ENCODE measurements around the gene ATP5F1D. TPM values are rescaled to one million over a fixed set of nuclear protein-coding genes. Genes with fewer than 3 reads are reported as not detected.

The ATP5F1D gene
- total RNA-seq, 1 donor from 2014 or later: 16.8 TPM

GRCh38 chr19:1232652-1233072 lies 8.9 kb upstream of the ATP5F1D start:
- DNase-seq (ENCODE audit: low read depth in 2 of 2): peak; percentile 64 to 74

DNA sequence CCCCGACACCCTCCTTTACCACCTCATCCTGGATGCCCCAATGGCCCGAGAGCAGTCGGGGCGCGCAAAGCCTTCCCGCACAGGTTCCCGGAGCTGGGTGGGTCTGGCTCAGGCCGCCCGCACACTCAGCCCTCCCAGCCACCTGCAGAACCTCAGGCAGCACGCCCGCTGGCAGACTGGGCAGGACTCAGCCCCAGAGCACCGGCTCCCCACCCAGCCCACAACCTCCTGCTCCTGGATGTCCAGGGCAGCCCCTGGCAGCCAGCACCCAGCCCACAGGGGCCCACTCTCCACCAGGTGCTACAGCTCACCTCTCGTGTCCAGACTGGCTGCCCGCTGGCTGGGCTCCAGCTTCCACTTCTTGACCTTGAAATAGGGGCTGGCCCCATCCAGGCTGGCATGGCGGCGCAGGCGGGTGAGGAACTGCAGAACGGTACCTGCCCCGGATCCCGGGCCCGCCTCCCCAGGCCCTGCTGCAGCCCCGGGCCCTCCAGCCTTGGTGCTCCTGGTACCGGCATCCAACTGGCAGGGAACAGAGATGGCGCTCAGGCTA lies 8.4 kb upstream of the ATP5F1D start:
- DNase-seq (ENCODE audit: low read depth in 2 of 2): no peak

- DNase-seq (ENCODE audit: low read depth in 2 of 2): no peak
These were observed 7.2 kb upstream of the ATP5F1D start for GRCh38 chr19:1234051-1234954.

DNA sequence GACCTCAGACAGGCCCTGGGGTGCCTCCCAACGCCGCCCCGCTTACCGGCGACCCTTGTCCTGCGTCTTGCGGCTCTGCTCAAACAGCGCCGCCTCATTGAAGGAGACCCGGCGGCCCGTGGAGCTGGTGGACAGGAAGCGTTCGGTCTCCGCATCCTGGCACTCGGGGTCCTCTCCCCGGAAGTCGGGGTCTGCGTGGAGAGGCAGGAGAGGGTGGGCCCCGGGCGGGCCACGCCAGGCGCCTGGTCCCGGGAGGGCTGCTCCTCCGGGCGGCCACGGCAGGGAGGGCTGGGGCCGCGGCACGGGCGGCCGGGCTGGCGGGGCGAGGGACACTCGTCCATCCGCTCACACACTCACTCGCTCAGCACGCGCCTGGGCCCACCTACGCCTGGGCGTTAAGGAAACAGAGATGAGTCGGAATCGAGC lies 6.6 kb upstream of the ATP5F1D start:
- DNase-seq (ENCODE audit: low read depth in 2 of 2): no peak

DNA sequence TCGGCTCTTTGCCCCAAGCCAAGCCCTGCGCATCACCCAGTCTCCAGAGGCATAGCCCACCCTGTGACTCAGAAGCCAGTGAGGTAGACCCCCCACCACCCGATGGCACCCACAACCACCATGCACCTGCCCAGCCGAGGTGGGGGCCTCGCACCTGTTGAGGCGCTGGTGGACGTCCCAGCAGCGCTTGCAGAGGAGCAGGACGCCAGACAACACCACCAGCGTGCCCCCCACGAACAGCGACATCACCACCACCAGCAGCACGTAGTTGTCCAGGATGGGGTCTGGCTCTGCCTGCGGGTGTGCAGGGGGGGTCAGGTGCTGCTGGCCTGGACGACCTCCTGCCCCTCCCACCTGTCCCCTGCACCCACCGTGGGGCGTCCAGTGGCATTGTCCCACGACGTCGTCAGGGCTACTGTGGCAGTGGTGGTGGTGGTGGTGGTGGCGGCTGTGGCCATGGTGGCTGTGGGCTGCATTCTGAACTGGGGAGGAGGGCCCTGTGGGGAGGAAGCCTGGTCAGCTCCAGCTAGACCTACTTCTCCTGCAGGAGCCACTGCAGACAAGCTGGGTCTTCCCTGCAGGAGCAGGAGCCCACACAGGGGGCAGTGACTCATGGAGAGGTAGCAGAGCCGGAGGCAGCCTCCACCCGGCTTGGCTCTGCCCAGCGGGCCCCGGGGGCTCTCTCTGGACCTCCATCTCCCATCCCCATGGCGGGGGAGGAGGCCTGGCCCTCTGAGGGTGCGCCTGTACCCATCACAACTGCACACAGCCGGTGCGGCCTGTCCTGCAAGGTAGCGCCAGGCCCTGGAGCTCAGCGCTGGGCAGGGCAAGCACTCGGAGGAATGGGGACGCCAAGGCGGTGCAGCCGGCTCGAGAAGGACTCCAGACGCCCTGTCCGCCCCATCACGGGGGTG lies 5.7 kb upstream of the ATP5F1D start:
- no peak for DNase-seq (ENCODE audit: low read depth in 2 of 2)

DNA sequence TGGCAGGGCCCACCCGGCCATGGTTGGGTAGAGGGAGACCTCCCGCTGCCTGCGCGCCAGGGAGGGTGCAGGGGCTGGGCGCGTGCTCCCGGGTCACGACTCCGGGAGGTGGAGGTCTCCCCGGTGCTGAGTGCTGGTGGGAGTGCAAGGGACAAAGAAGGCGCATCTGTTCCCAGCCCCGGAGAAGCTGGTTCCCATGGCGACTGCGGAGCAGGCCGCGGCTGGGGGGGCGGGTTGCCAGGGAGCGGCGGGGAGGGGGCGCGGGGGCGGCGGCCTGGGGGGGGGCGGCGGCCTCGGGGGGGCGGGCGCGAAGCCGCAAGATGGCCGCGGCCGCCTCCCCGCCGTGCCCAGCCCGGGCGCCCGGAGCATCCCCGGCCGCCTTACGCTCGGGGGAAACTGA lies 5.0 kb upstream of the ATP5F1D start:
- no peak for DNase-seq (ENCODE audit: low read depth in 2 of 2)

DNA sequence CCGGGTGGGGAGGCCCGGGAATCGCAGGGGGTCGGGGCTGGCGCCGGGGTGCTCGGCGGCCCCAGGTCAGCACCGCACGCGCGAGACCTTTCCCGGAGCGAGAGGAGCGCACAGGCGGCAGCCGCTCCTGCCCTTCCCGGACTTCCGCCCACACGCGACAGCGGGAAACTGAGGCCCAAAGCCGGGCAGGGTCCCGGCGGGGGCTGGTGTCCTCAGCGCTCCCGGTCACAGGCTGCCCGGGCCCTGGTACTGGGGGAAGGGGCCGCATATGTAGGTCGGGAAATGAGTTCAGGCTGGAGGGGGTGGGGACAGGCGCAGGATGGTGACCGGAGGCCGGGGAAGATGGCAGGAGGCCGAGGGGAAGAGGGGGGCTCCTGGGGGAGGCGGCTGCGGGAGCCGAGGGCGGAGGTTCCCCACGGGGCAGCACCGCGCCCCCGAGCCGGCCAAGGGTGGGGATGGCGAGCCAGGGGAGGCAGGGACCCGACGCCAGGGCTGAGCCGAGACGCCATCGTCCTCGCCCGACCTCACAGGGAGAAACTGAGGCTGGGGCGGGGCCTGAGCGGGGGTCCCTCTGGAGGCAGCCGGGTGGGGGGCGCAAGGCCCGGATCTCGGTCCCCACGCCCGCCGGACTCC lies 4.4 kb upstream of the ATP5F1D start:
- DNase-seq (ENCODE audit: low read depth in 2 of 2): peak in 1 of 2 donors; percentile 39

- peak in 1 of 2 donors; percentile 41 for DNase-seq (ENCODE audit: low read depth in 2 of 2)
These were observed 3.7 kb upstream of the ATP5F1D start, which contains the start of gene CBARP for GRCh38 chr19:1237754-1238368. CBARP (minus strand) TSS chr19:1238005; CDS start chr19:1236100, 1,905 bp downstream.

DNA sequence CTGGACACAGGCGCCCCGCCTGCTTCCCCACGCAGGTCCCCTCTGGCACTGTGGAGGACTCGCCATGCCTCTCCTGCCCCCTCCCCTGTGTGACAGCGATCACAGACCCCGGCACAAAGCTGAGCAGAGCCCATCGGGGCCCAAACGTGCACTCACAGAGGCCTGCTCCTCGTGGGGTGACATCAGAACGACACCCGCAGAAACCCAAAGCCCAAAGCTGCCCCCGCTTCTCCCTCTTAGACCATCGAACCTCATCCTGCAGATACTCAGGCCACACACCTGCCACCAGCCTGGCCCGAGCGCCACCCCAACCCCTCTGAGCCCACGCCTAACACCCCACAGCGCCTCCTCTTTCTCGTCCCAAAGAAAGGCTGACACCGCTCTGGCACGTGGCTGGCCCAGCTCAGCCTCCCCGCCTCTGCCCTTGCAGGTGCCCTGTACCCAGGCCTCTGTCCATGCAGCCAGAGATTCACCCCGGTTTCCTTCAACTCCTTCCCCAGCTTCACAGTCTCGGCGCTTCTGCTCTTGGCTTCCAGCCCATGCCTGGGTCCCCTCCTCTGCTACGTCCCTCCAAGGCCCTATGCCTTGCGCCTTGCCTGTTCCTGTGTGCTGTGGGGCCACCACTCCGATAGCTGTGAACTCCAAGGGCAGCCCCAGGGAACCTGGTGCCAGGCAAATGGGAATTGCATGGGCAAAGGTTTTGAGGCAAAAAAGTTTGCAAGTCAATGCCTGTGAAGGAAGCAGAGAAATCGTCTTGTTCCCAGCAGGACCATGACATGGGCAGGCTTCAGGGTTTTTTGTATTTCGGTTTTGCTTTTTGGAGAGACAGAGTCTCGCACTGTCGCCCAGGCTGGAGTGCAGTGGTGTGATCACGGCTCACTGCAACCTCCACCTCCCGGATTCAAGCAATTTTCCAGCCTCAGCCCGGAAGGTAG lies 2.9 kb upstream of the ATP5F1D start:
- DNase-seq (ENCODE audit: low read depth in 2 of 2): no peak

DNA sequence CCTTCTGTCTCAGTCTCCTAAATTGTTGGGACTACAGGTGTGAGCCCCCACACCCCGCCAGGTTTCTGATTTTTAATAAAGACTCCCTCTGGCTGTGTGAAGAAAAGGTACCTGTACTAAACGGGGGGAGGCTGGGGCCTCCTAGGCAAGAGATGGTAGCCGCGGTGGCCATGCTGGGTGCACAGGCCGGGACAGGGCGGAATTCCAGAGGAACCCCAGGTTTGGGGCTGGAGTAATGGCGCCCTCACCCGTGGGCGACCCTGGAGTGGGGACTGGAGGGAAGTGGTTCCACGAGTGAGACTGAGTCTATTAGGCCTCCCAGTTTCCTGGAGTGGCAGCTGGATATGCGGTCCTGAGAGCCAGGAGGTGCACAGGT lies 2.1 kb upstream of the ATP5F1D start:
- DNase-seq (ENCODE audit: low read depth in 2 of 2): no peak

- peak; percentile 78 to 91 for DNase-seq (ENCODE audit: low read depth in 2 of 2)
These were observed 1.5 kb upstream of the ATP5F1D start for GRCh38 chr19:1239796-1240737.

DNA sequence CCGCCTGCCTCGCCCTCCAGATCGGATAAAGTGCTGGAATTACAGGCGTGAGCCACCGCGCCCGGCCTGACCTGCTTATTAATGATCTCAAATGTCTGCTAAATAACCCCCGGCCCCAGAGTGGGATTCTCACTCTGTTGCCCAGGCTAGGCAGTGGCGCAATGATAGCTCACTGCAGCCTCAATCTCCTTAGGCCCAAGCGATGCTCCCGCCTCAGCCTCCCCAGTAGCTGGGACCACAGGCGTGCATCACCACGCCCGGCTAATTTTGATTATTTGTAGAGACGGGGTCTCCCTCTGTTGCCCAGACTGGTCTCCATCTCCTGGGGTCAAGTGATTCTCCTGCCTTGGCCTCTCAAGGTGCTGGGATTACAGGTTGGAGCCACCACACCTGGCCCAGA lies 626 bp upstream of the ATP5F1D start:
- no peak for DNase-seq (ENCODE audit: low read depth in 2 of 2)

- DNase-seq (ENCODE audit: low read depth in 2 of 2): peak in 1 of 2 donors; percentile 82
These were observed 2.5 kb downstream of the ATP5F1D start for GRCh38 chr19:1243768-1244692.

DNA sequence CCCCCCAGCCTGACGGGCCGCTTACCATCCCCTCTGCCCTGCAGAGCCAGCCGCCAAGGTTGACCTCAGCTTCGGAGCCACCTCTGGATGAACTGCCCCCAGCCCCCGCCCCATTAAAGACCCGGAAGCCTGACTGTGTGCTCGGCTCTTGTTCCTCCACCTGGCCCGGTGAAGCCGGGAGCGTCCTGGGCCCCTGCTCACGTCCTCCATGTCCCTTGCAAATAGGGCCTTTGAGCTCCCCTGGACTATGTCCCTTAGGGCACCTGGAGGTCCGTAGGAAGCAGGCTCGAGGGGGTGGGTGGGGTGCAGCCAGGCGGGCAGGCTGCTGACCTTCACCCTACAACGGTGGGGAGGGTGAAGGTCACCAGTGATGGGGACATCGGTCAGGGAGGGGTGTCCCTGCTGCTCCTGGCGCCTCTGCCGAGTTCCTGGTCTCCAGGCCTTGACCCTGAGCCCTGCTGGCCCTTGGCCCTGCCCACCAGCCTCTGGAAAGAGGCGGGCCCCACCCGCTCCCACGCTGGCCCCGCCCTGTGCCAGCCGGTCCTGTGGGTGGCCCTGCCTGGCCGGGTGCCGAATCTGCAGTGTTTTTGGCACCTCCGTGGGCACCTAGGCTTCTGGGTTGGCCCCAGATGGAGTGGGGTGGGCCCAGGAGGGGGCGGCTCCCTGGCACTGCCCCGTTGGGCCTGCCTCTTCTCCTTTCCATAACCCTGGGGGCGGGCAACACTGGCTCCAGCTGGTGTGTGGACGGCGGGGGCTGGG lies 3.3 kb downstream of the ATP5F1D start:
- DNase-seq (ENCODE audit: low read depth in 2 of 2): no peak

- DNase-seq (ENCODE audit: low read depth in 2 of 2): no peak
These were observed 4.1 kb downstream of the ATP5F1D start for GRCh38 chr19:1245494-1246264.
